Sigmoid colon (tissue), 4 donors: ENCODE data around the gene SPPL3.

Experiments used
- CTCF ChIP-seq, 4 experiments: fragments of 450-650 bp in 3 of 4; fragments of 200-600 bp in 1 of 4; IDR thresholded peaks; one replicate each; pipeline ENCODE4 v1.5.1; 2016 to 2019; ENCODE audit warnings: antibody characterized with exemption in 4 of 4, mild to moderate bottlenecking in 3 of 4, moderate library complexity in 2 of 4
- POLR2AphosphoS5 ChIP-seq, 4 donors: sonication (generic); formaldehyde crosslinking; IDR thresholded peaks; one replicate each; pipeline ENCODE4 v1.6.1; 2017; ENCODE audit warnings: antibody characterized with exemption in 4 of 4

DNA sequence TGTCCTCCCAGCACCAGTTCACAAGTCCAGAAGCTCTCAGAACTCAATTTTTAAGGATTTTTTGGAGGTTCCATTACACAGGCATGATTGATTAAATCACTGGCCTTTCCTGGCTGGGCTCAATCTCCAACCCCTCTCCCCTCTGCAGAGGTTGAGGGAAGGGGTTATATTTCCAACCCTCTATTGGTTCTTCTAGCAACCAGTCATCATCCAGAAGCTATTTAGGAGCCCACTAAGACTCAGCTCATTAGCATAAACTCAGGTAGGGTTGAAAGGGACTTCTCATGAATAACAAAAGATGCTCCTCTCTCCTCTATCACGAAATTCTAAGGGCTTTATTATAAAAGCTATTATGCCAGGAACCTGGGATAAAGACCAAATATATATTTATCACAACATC, 41.5 kb downstream of the SPPL3 start:
- no peak for TF ChIP-seq CTCF (IDR thresholded peaks at IDR 0.05)
- no peak for TF ChIP-seq POLR2AphosphoS5 (IDR thresholded peaks at IDR 0.05)
